ENCODE data around the gene IRF6.
"Not testable (repeated sequence)": the region's sequence is repeated elsewhere in the genome, so short reads cannot be mapped to it uniquely, and the experiment has no call there.

IRF6 gene

GRCh38 chr1:209822706-209823105, 16.8 kb upstream of the IRF6 start:
- DNase-seq, result no peak

GRCh38 chr1:209820986-209821385, 15.0 kb upstream of the IRF6 start:
- no peak for DNase-seq

- no peak for DNase-seq
These were observed 13.1 kb upstream of the IRF6 start for GRCh38 chr1:209819058-209819457.

GRCh38 chr1:209817691-209818090, 11.7 kb upstream of the IRF6 start:
- no peak for DNase-seq

- no peak for DNase-seq
These were observed 11.0 kb upstream of the IRF6 start for GRCh38 chr1:209816923-209817322.

- no peak for DNase-seq
These were observed 10.0 kb upstream of the IRF6 start for GRCh38 chr1:209815931-209816341.

- no peak for DNase-seq
These were observed 9.5 kb upstream of the IRF6 start for GRCh38 chr1:209815490-209815889.

- no peak for DNase-seq
These were observed 8.0 kb upstream of the IRF6 start for GRCh38 chr1:209813902-209814301.

- DNase-seq, result no peak
These were observed 4.8 kb upstream of the IRF6 start for GRCh38 chr1:209810783-209811182.

GRCh38 chr1:209809611-209810010, 3.7 kb upstream of the IRF6 start:
- DNase-seq, result no peak

GRCh38 chr1:209808059-209808581, 2.2 kb upstream of the IRF6 start:
- DNase-seq, result peak; percentile 81

GRCh38 chr1:209807509-209807908, 1.6 kb upstream of the IRF6 start:
- no peak for DNase-seq

- DNase-seq, result no peak
These were observed 581 bp downstream of the IRF6 start for GRCh38 chr1:209805341-209805781.

- DNase-seq, result no peak
These were observed 2.4 kb downstream of the IRF6 start for GRCh38 chr1:209803568-209803967.

GRCh38 chr1:209802780-209803152, 3.2 kb downstream of the IRF6 start:
- DNase-seq, result no peak

GRCh38 chr1:209802117-209802779, 3.7 kb downstream of the IRF6 start:
- peak; percentile 96 for DNase-seq

- DNase-seq, result no peak
These were observed 4.7 kb downstream of the IRF6 start for GRCh38 chr1:209800984-209801834.

- peak; percentile 45 for DNase-seq
These were observed 7.8 kb downstream of the IRF6 start for GRCh38 chr1:209797978-209798639.

GRCh38 chr1:209793711-209794110, 12.2 kb downstream of the IRF6 start:
- DNase-seq, result not testable (repeated sequence)

GRCh38 chr1:209791920-209792319, 14.0 kb downstream of the IRF6 start:
- no peak for DNase-seq

GRCh38 chr1:209790286-209791193, 15.4 kb downstream of the IRF6 start:
- DNase-seq, result no peak

- DNase-seq, result no peak
These were observed 16.7 kb downstream of the IRF6 start for GRCh38 chr1:209789245-209789644.
